Endothelial cell (in vitro differentiated cells): Measurements from ENCODE around the gene PLCXD3. TPM values are rescaled to one million over a fixed set of nuclear protein-coding genes. Genes with fewer than 3 reads are reported as not detected.

Source experiments
- DNase-seq: peaks from one replicate; pipeline ENCODE4 v3.0.0; 2021; ENCODE audit warnings: low spot score
- H3K27ac Mint-ChIP-seq: one replicate; pipeline ENCODE4 v1.8.0; 2021; ENCODE audit warnings: mixed read lengths, inconsistent platforms; ENCODE audit not compliant: unreplicated experiment
- H3K27me3 Mint-ChIP-seq: one replicate; pipeline ENCODE4 v1.8.0; 2021; ENCODE audit warnings: mild to moderate bottlenecking, moderate library complexity, mixed read lengths, inconsistent platforms; ENCODE audit not compliant: unreplicated experiment
- H3K36me3 Mint-ChIP-seq: one replicate; pipeline ENCODE4 v1.8.0; 2021; ENCODE audit warnings: mild to moderate bottlenecking, low read depth, mixed read lengths, inconsistent platforms; ENCODE audit not compliant: unreplicated experiment
- H3K4me1 Mint-ChIP-seq: one replicate; pipeline ENCODE4 v1.8.0; 2021; ENCODE audit warnings: mild to moderate bottlenecking, mixed read lengths, inconsistent platforms; ENCODE audit not compliant: unreplicated experiment
- H3K4me3 Mint-ChIP-seq: one replicate; pipeline ENCODE4 v1.8.0; 2021; ENCODE audit warnings: mild to moderate bottlenecking, mixed read lengths, inconsistent platforms; ENCODE audit not compliant: unreplicated experiment
- H3K9me3 Mint-ChIP-seq: one replicate; pipeline ENCODE4 v1.8.0; 2021; ENCODE audit warnings: mixed read lengths, inconsistent platforms; ENCODE audit not compliant: unreplicated experiment
- CTCF ChIP-seq: fragments of 200-600 bp; sonication (generic); IDR thresholded peaks from one replicate; pipeline ENCODE4 v1.5.0; 2021; ENCODE audit warnings: antibody characterized with exemption; ENCODE audit not compliant: unreplicated experiment
- total RNA-seq: library from RNA; stranded (reverse); fragmentation: NEBNext Ultra II Directional; extraction: Animal tissue kit (Norgen Biotek cat#: 25700); gene quantifications from one replicate; pipeline ENCODE4 v1.2.1, GENCODE V29; 2021; ENCODE audit not compliant: unreplicated experiment

The PLCXD3 gene
- total RNA-seq, 1 donor from 2014 or later: 0.26 TPM

DNA sequence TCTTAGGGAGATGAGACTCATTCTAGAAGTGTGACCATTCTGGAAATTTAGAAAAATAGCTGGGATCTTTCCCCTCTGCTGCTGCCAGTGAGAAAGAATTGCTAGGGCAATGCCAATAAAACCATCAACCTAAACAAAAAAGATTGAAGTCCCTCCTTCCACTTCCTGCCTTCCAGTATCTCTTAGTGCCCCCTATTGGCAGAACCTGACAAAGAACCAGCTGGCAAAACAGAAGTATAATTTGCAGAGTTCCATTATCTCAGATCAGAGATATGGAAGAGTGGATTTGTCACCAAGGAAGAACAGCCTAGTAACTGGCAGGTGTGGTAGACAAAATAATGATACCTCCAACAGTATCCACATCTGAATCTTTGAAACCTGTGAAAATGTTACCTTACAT, 13.8 kb upstream of the PLCXD3 start:
- H3K9me3 Mint-ChIP-seq: no peaks in the 10 kb centered on the region
- no peak overlapping the region for H3K4me3 Mint-ChIP-seq
- TF ChIP-seq CTCF: peak; percentile 47
- DNase-seq: no peak
- H3K27ac Mint-ChIP-seq: no peak overlapping the region
- no peaks in the 10 kb centered on the region for H3K36me3 Mint-ChIP-seq
- H3K4me1 Mint-ChIP-seq: peaks cover 9% of the 10 kb centered on the region
- H3K27me3 Mint-ChIP-seq: no peaks in the 10 kb centered on the region

DNA sequence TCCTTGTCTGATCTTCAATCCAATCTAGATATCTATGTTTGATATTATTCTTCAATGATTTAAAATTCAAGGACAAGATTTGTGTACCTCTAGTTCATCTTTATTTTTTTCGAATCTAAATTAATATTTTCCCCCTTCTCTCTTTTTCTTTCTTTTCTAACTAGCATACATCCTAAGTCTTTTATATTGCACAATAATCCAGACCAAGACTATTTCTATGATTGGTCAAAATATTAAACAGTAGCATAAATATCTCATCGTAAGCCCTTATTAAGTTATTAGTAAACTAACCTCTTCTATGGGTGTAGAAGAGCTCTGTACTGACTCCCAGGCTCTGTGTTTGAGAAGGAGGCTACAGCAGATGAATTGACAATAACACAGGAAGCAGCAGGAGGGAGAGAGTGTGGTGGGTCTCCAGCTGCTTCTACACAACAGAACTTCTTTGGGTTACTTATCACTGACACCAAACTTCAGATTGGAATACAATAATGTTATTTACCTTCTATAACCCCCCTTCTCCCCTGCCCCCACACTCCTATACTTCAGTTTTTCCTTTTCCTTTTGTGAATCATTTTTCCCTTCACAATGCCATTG, 11.9 kb upstream of the PLCXD3 start:
- no peaks in the 10 kb centered on the region for H3K36me3 Mint-ChIP-seq
- DNase-seq: no peak
- no peaks in the 10 kb centered on the region for H3K27me3 Mint-ChIP-seq
- H3K4me1 Mint-ChIP-seq: peaks cover 9% of the 10 kb centered on the region
- TF ChIP-seq CTCF: no peak
- H3K27ac Mint-ChIP-seq: no peak overlapping the region
- no peak overlapping the region for H3K4me3 Mint-ChIP-seq
- no peaks in the 10 kb centered on the region for H3K9me3 Mint-ChIP-seq

- H3K4me1 Mint-ChIP-seq: peaks cover 9% of the 10 kb centered on the region
- H3K27ac Mint-ChIP-seq: no peak overlapping the region
- H3K9me3 Mint-ChIP-seq: no peaks in the 10 kb centered on the region
- no peak for DNase-seq
- no peak overlapping the region for H3K4me3 Mint-ChIP-seq
- peaks cover 1% of the 10 kb centered on the region for H3K27me3 Mint-ChIP-seq
- H3K36me3 Mint-ChIP-seq: no peaks in the 10 kb centered on the region
- no peak for TF ChIP-seq CTCF
Measured at GRCh38 chr5:41519801-41520200, 9.4 kb upstream of the PLCXD3 start.

DNA sequence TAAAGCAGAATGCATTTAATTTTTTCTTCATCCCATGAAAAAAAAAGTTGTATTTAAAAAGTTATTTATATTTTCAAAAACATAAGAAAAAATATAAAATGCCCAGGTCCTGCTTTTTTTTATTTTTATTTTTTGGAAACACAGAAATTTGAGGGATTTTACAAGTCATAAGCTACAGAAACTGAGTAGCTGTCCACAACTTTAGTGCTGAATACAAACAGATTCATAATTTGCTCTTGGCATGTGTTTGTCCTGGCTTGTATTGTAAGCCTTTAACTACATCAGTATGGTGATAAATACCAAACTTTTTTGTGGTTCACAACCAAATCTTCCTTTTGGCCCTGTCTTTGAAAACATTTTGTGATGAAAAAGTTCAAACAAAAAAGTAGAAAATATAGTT, 7.5 kb upstream of the PLCXD3 start:
- peaks cover 1% of the 10 kb centered on the region for H3K27me3 Mint-ChIP-seq
- peaks cover 9% of the 10 kb centered on the region for H3K4me1 Mint-ChIP-seq
- no peak for DNase-seq
- no peak overlapping the region for H3K27ac Mint-ChIP-seq
- no peaks in the 10 kb centered on the region for H3K36me3 Mint-ChIP-seq
- H3K9me3 Mint-ChIP-seq: no peaks in the 10 kb centered on the region
- no peak overlapping the region for H3K4me3 Mint-ChIP-seq
- no peak for TF ChIP-seq CTCF

- Mint-ChIP-seq H3K27me3 (peaks cover 12% of the 10 kb centered on the region), H3K4me3 (no peak overlapping the region), H3K36me3 (peaks cover 4% of the 10 kb centered on the region), H3K4me1 (peaks cover 6% of the 10 kb centered on the region), H3K9me3 (no peaks in the 10 kb centered on the region), H3K27ac (no peak overlapping the region)
- no peak for TF ChIP-seq CTCF
- no peak for DNase-seq
Measured at GRCh38 chr5:41511241-41511640, 840 bp upstream of the PLCXD3 start.
